Epithelial cell of proximal tubule (primary cell): ENCODE results near the gene CACNA1H. TPM values are rescaled to one million over a fixed set of nuclear protein-coding genes. Genes with fewer than 3 reads are reported as not detected.
A peak's percentile ranks its signal among the peaks of the same experiment; 100 is the strongest.

Source experiments
- DNase-seq: peaks from one replicate; pipeline ENCODE4 v3.0.0-alpha.2; 2011; ENCODE audit warnings: low read depth
- H3K4me3 ChIP-seq: 2 replicates; pipeline ENCODE4 v1.5.1; 2011; ENCODE audit warnings: low read depth, mild to moderate bottlenecking, low read length
- total RNA-seq: library from RNA; depleted of rRNA; stranded (reverse); fragments of >200 nt; gene quantifications from 2 replicates; pipeline ENCODE4 v1.2.3, GENCODE V29; 2015
- TF ChIP-seq, protein P1 (sequence below): conservative IDR thresholded peaks from 2 replicates; pipeline ENCODE4 v1.5.1; 2012; ENCODE audit warnings: low read depth, mild to moderate bottlenecking, low read length

CACNA1H gene
- 0.22 and 0.29 TPM in 2 replicates for total RNA-seq

DNA sequence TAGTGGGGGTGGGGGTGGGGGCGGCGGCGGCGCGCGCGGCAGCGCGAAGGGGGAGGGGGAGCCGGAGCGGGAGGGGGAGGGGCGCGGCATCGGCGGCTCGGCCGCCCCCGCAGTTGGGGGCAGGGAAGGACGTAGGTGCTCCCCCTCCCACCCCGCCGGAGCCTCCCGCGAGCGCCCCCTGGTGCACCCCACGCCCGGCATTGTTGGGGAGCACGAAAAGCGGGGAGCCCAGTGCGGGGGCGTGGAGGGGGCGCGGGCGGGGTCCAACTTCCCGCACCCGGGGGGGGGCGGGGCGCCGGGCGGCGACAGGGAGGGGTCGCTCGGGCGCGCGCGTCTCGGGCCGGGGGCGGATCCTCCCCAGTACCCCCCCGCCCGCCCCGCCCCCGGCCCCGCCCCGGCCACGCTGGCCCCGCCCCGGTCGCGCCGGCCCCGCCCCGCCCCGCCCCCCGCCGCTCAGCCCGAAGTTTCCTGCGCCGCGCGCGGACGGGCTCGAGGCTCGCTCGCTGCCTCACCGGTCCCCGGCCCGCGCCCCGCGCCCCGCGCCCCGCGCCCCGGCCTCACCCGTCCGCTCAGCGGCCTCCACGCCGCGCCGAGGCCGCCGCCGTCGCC lies at the start of gene CACNA1H:
Gene CACNA1H (plus strand): TSS at position 456 of the 609 bp plus-strand sequence. CDS start 632 bp downstream, outside the sequence.
- TF ChIP-seq, protein P1, sequence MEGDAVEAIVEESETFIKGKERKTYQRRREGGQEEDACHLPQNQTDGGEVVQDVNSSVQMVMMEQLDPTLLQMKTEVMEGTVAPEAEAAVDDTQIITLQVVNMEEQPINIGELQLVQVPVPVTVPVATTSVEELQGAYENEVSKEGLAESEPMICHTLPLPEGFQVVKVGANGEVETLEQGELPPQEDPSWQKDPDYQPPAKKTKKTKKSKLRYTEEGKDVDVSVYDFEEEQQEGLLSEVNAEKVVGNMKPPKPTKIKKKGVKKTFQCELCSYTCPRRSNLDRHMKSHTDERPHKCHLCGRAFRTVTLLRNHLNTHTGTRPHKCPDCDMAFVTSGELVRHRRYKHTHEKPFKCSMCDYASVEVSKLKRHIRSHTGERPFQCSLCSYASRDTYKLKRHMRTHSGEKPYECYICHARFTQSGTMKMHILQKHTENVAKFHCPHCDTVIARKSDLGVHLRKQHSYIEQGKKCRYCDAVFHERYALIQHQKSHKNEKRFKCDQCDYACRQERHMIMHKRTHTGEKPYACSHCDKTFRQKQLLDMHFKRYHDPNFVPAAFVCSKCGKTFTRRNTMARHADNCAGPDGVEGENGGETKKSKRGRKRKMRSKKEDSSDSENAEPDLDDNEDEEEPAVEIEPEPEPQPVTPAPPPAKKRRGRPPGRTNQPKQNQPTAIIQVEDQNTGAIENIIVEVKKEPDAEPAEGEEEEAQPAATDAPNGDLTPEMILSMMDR: no peak
- DNase-seq: no peak
- H3K4me3 ChIP-seq: peak within 1 kb of the TSS; percentile 38

- DNase-seq: no peak
- TF ChIP-seq, protein P1: no peak
- no peak overlapping the region for H3K4me3 ChIP-seq
These were observed 49.3 kb upstream of the CACNA1H start for GRCh38 chr16:1103636-1103980.

GRCh38 chr16:1105888-1106620 lies 46.9 kb upstream of the CACNA1H start:
- no peak for DNase-seq

GRCh38 chr16:1106659-1107058 lies 46.2 kb upstream of the CACNA1H start:
- TF ChIP-seq, protein P1: no peak
- no peak overlapping the region for H3K4me3 ChIP-seq
- DNase-seq: no peak

More at GRCh38 chr16:1105888-1106620, 46.9 kb upstream of the CACNA1H start:
- TF ChIP-seq, protein P1: peak; percentile 75
- no peak overlapping the region for H3K4me3 ChIP-seq

- TF ChIP-seq, protein P1: no peak
- DNase-seq: no peak
- no peak overlapping the region for H3K4me3 ChIP-seq
These were observed 45.8 kb upstream of the CACNA1H start for GRCh38 chr16:1107141-1107540.

GRCh38 chr16:1107731-1108130 lies 45.2 kb upstream of the CACNA1H start:
- TF ChIP-seq, protein P1: no peak
- DNase-seq: no peak
- no peak overlapping the region for H3K4me3 ChIP-seq
